H1 (cell line): ENCODE results near the gene MYCBP2. TPM values are rescaled to one million over a fixed set of nuclear protein-coding genes. Genes with fewer than 3 reads are reported as not detected.

Source experiments
- ATF3 ChIP-seq: IDR thresholded peaks from 2 replicates; pipeline ENCODE4 v1.6.1; 2011; ENCODE audit warnings: low read depth, mild to moderate bottlenecking, low read length; ENCODE audit not compliant: insufficient read depth
- CHD2 ChIP-seq: IDR thresholded peaks from 2 replicates; pipeline ENCODE4 v1.6.1; 2012; ENCODE audit warnings: low read length, improper control_type of control experiment
- CHD7 ChIP-seq: fragments of 300-600 bp; sonication (generic); IDR thresholded peaks from 2 replicates; pipeline ENCODE4 v1.7.1; 2012; ENCODE audit warnings: low read length, moderate library complexity, mild to moderate bottlenecking, inconsistent platforms; ENCODE audit not compliant: insufficient replicate concordance
- EP300 ChIP-seq, 2 experiments: IDR thresholded peaks; 1 replicate in 1 of 2; 2 replicates in 1 of 2; pipeline ENCODE4 v1.6.1; 2011 to 2012; ENCODE audit warnings: low read depth in 2 of 2, low read length in 2 of 2, mild to moderate bottlenecking in 2 of 2, borderline replicate concordance in 1 of 2, inconsistent platforms in 1 of 2, moderate library complexity in 1 of 2
- SP4 ChIP-seq: IDR thresholded peaks from 2 replicates; pipeline ENCODE4 v1.6.1; 2012; ENCODE audit warnings: low read length, inconsistent platforms
- polyA plus RNA-seq, 7 experiments: library from polyadenylated mRNA; depleted of rRNA in 3 of 7; stranded (reverse) in 5 of 7; unstranded in 2 of 7; fragments of >200 nt in 5 of 7; fragments of 200-250 nt in 2 of 7; gene quantifications; 1 replicate in 5 of 7; 2 replicates in 1 of 7; 4 replicates in 1 of 7; pipeline versions ENCODE4 v1.2.1 to v1.2.3, GENCODE V29; 2011 to 2013; ENCODE audit warnings: missing spikeins in 2 of 7, mixed read lengths in 2 of 7
- total RNA-seq: library from RNA; stranded (reverse); fragmentation: NEBNext Ultra II Directional; extraction: Animal tissue kit (Norgen Biotek cat#: 25700); gene quantifications from 2 replicates; pipeline ENCODE4 v1.2.1, GENCODE V29; 2021
- TF ChIP-seq, protein P1 (sequence below), 3 experiments: IDR thresholded peaks; 1 replicate in 2 of 3; 2 replicates in 1 of 3; pipeline versions ENCODE4 v1.5.1 to v1.6.1; 2011; ENCODE audit warnings: low read length in 3 of 3, mild to moderate bottlenecking in 3 of 3, inconsistent platforms in 2 of 3, low read depth in 1 of 3, moderate library complexity in 1 of 3; ENCODE audit not compliant: insufficient read depth in 1 of 3; ENCODE audit errors: control extremely low read depth in 1 of 3

Gene MYCBP2
- total and polyA plus RNA-seq, 2 of the 8 experiments (the other 6 are each of a cell fraction or from before 2014, with no cell fraction given), result 19.0 to 52.1 TPM

- no peak for TF ChIP-seq CHD7
- TF ChIP-seq ATF3, result no peak
- peak; percentile 55; the same call in 1 of the 2 replicates for TF ChIP-seq SP4
- TF ChIP-seq, protein P1, sequence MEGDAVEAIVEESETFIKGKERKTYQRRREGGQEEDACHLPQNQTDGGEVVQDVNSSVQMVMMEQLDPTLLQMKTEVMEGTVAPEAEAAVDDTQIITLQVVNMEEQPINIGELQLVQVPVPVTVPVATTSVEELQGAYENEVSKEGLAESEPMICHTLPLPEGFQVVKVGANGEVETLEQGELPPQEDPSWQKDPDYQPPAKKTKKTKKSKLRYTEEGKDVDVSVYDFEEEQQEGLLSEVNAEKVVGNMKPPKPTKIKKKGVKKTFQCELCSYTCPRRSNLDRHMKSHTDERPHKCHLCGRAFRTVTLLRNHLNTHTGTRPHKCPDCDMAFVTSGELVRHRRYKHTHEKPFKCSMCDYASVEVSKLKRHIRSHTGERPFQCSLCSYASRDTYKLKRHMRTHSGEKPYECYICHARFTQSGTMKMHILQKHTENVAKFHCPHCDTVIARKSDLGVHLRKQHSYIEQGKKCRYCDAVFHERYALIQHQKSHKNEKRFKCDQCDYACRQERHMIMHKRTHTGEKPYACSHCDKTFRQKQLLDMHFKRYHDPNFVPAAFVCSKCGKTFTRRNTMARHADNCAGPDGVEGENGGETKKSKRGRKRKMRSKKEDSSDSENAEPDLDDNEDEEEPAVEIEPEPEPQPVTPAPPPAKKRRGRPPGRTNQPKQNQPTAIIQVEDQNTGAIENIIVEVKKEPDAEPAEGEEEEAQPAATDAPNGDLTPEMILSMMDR (IDR thresholded peaks at IDR 0.05; ENCODE audit: control extremely low read depth in 1 of 3, insufficient read depth in 1 of 3, low read depth in 1 of 3, low read length in 3 of 3), result no peak
- TF ChIP-seq CHD2, result peak; percentile 60
- TF ChIP-seq EP300 (IDR thresholded peaks at IDR 0.05; ENCODE audit: borderline replicate concordance in 1 of 2, low read depth in 2 of 2, low read length in 2 of 2), result no peak
Measured at GRCh38 chr13:77329133-77329910, 2.4 kb upstream of the MYCBP2 start (continued).
